HAP-1 (cell line): Measurements from ENCODE around the gene ORC2.
A peak's percentile ranks its signal among the peaks of the same experiment; 100 is the strongest.
"Not testable (repeated sequence)": the region's sequence is repeated elsewhere in the genome, so short reads cannot be mapped to it uniquely, and the experiment has no call there.

ENCODE experiments used
- DNase-seq, 2 experiments: peaks; one replicate each; pipeline ENCODE4 v3.0.0-alpha.2; 2016 to 2020; ENCODE audit warnings: low spot score in 2 of 2
- H3K27me3 ChIP-seq: fragments of 250-450 bp; sonication (Bioruptor Pico); 2 replicates; pipeline ENCODE4 v1.5.1; 2020; ENCODE audit warnings: low read depth, mild to moderate bottlenecking, moderate library complexity
- H3K36me3 ChIP-seq: fragments of 250-450 bp; sonication (Bioruptor Pico); replicated peaks from 2 replicates; pipeline ENCODE4 v1.5.1; 2020; ENCODE audit warnings: mild to moderate bottlenecking
- H3K4me1 ChIP-seq: fragments of 250-450 bp; sonication (Bioruptor Pico); 2 replicates; pipeline ENCODE4 v1.5.1; 2020; ENCODE audit warnings: mild to moderate bottlenecking
- H3K4me3 ChIP-seq: fragments of 250-450 bp; sonication (Bioruptor Pico); 2 replicates; pipeline ENCODE4 v1.5.1; 2020; ENCODE audit warnings: mild to moderate bottlenecking, moderate library complexity
- H3K9me3 ChIP-seq: fragments of 250-450 bp; sonication (Bioruptor Pico); 2 replicates; pipeline ENCODE4 v1.5.1; 2020; ENCODE audit warnings: mild to moderate bottlenecking, moderate library complexity
- in situ Hi-C: fragments of 300-500 bp; cut with MboI; formaldehyde crosslinking; loops from 3 replicates; pipeline ENCODE4 v1.14.3; 2020; ENCODE audit warnings: low sequenced_read_pairs, inconsistent platforms, mixed read lengths

ORC2 gene

GRCh38 chr2:200964498-200964897 lies 1.0 kb upstream of the ORC2 start:
- Histone ChIP-seq H3K4me1 (peaks cover 34% of the 10 kb centered on the region), H3K9me3 (no peaks in the 10 kb centered on the region), H3K4me3 (peak overlapping the region; percentile 95), H3K36me3 (peaks cover 8% of the 10 kb centered on the region; the same call in 1 of the 2 replicates), H3K27me3 (no peaks in the 10 kb centered on the region)
- in situ Hi-C loops: no loop called here
- DNase-seq: no peak

GRCh38 chr2:200963918-200964252 lies 425 bp upstream of the ORC2 start:
- peaks cover 32% of the 10 kb centered on the region for H3K4me1 ChIP-seq
- in situ Hi-C loops, H3K27me3 ChIP-seq, DNase-seq, H3K36me3 ChIP-seq, H3K9me3 ChIP-seq: not testable (repeated sequence)
- H3K4me3 ChIP-seq: peak overlapping the region; percentile 95

GRCh38 chr2:200962811-200963123 lies 693 bp downstream of the ORC2 start:
- Histone ChIP-seq H3K27me3 (no peaks in the 10 kb centered on the region), H3K4me3 (peak overlapping the region; percentile 95), H3K36me3 (peaks cover 11% of the 10 kb centered on the region), H3K9me3 (no peaks in the 10 kb centered on the region), H3K4me1 (peaks cover 21% of the 10 kb centered on the region)
- DNase-seq: no peak
- in situ Hi-C loops: no loop called here

- in situ Hi-C loops: no loop called here
- Histone ChIP-seq H3K4me1 (peaks cover 21% of the 10 kb centered on the region), H3K36me3 (peaks cover 21% of the 10 kb centered on the region), H3K9me3 (no peaks in the 10 kb centered on the region), H3K27me3 (no peaks in the 10 kb centered on the region), H3K4me3 (peak overlapping the region; percentile 95)
- DNase-seq: no peak
Observed at GRCh38 chr2:200961674-200962073, 1.8 kb downstream of the ORC2 start.

- Histone ChIP-seq H3K36me3 (peaks cover 52% of the 10 kb centered on the region), H3K9me3 (no peaks in the 10 kb centered on the region), H3K27me3 (no peaks in the 10 kb centered on the region), H3K4me1 (no peaks in the 10 kb centered on the region), H3K4me3 (no peak overlapping the region)
- DNase-seq: no peak
- in situ Hi-C loops: no loop called here
Observed at GRCh38 chr2:200950378-200950777, 13.1 kb downstream of the ORC2 start.

- in situ Hi-C loops: no loop called here
- peaks cover 54% of the 10 kb centered on the region for H3K36me3 ChIP-seq
- no peaks in the 10 kb centered on the region for H3K27me3 ChIP-seq
- H3K4me1 ChIP-seq: no peaks in the 10 kb centered on the region
- no peak for DNase-seq
- H3K4me3 ChIP-seq: no peak overlapping the region
- H3K9me3 ChIP-seq: no peaks in the 10 kb centered on the region
Observed at GRCh38 chr2:200945395-200945729, 18.1 kb downstream of the ORC2 start.

GRCh38 chr2:200944467-200945394 lies 18.7 kb downstream of the ORC2 start:
- no peak for DNase-seq
- Histone ChIP-seq H3K4me1 (no peaks in the 10 kb centered on the region), H3K9me3 (no peaks in the 10 kb centered on the region), H3K36me3 (peaks cover 60% of the 10 kb centered on the region), H3K27me3 (no peaks in the 10 kb centered on the region), H3K4me3 (no peak overlapping the region)
- in situ Hi-C loops: no loop called here

GRCh38 chr2:200943527-200944105 lies 19.8 kb downstream of the ORC2 start:
- H3K36me3 ChIP-seq: peaks cover 60% of the 10 kb centered on the region
- no peaks in the 10 kb centered on the region for H3K4me1 ChIP-seq
- no peaks in the 10 kb centered on the region for H3K9me3 ChIP-seq
- H3K4me3 ChIP-seq: no peak overlapping the region
- DNase-seq: no peak
- in situ Hi-C loops: no loop called here
- no peaks in the 10 kb centered on the region for H3K27me3 ChIP-seq

- DNase-seq: no peak
- H3K9me3 ChIP-seq: no peaks in the 10 kb centered on the region
- no peaks in the 10 kb centered on the region for H3K4me1 ChIP-seq
- H3K27me3 ChIP-seq: no peaks in the 10 kb centered on the region
- peaks cover 72% of the 10 kb centered on the region for H3K36me3 ChIP-seq
- in situ Hi-C loops: no loop called here
- H3K4me3 ChIP-seq: no peak overlapping the region
Observed at GRCh38 chr2:200939832-200940231, 23.6 kb downstream of the ORC2 start.

- Histone ChIP-seq H3K4me3 (no peak overlapping the region), H3K36me3 (peaks cover 62% of the 10 kb centered on the region)
- in situ Hi-C loops: no loop called here
Observed at GRCh38 chr2:200930947-200931626, 32.4 kb downstream of the ORC2 start.

GRCh38 chr2:200929334-200930249 lies 33.9 kb downstream of the ORC2 start:
- Histone ChIP-seq H3K4me3 (no peak overlapping the region), H3K36me3 (peaks cover 62% of the 10 kb centered on the region), H3K27me3 (no peaks in the 10 kb centered on the region), H3K9me3 (no peaks in the 10 kb centered on the region), H3K4me1 (no peaks in the 10 kb centered on the region)
- in situ Hi-C loops: no loop called here
- DNase-seq: no peak

More at GRCh38 chr2:200930947-200931626, 32.4 kb downstream of the ORC2 start:
- no peak for DNase-seq
- no peaks in the 10 kb centered on the region for H3K4me1 ChIP-seq
- no peaks in the 10 kb centered on the region for H3K9me3 ChIP-seq
- no peaks in the 10 kb centered on the region for H3K27me3 ChIP-seq

GRCh38 chr2:200922439-200922838 lies 41.0 kb downstream of the ORC2 start:
- Histone ChIP-seq H3K27me3 (no peaks in the 10 kb centered on the region), H3K4me1 (0 out of 2 replicates have a peak, but pooled peaks cover 2% of the 10 kb centered on the region), H3K4me3 (no peak overlapping the region), H3K36me3 (peaks cover 76% of the 10 kb centered on the region), H3K9me3 (no peaks in the 10 kb centered on the region)
- in situ Hi-C loops: no loop called here
- no peak for DNase-seq

GRCh38 chr2:200913654-200914053 lies 49.8 kb downstream of the ORC2 start:
- Histone ChIP-seq H3K9me3 (no peaks in the 10 kb centered on the region), H3K36me3 (peaks cover 66% of the 10 kb centered on the region), H3K27me3 (no peaks in the 10 kb centered on the region), H3K4me1 (no peaks in the 10 kb centered on the region), H3K4me3 (no peak overlapping the region)
- in situ Hi-C loops: no loop called here
- DNase-seq: no peak
